Type B pancreatic cell (in vitro differentiated cells): Measurements from ENCODE around the gene ZYG11B. TPM values are rescaled to one million over a fixed set of nuclear protein-coding genes. Genes with fewer than 3 reads are reported as not detected.
A peak's percentile ranks its signal among the peaks of the same experiment; 100 is the strongest.
"Not testable (repeated sequence)": the region's sequence is repeated elsewhere in the genome, so short reads cannot be mapped to it uniquely, and the experiment has no call there.

Source experiments
- DNase-seq: peaks from one replicate; pipeline ENCODE4 v3.0.0; 2021; ENCODE audit warnings: mixed read lengths; ENCODE audit not compliant: unreplicated experiment; ENCODE audit errors: extremely low spot score
- H3K27ac Mint-ChIP-seq: 2 replicates; pipeline ENCODE4 v1.8.0; 2021; ENCODE audit warnings: mild to moderate bottlenecking, mixed read lengths
- H3K27me3 Mint-ChIP-seq: 2 replicates; pipeline ENCODE4 v1.8.0; 2021; ENCODE audit warnings: mixed read lengths
- H3K36me3 Mint-ChIP-seq: 2 replicates; pipeline ENCODE4 v1.8.0; 2021; ENCODE audit warnings: mixed read lengths
- H3K4me1 Mint-ChIP-seq: one replicate; pipeline ENCODE4 v1.8.0; 2021; ENCODE audit warnings: mixed read lengths; ENCODE audit not compliant: unreplicated experiment
- H3K4me3 Mint-ChIP-seq: 2 replicates; pipeline ENCODE4 v1.8.0; 2021; ENCODE audit warnings: mild to moderate bottlenecking, mixed read lengths
- H3K9me3 Mint-ChIP-seq: 2 replicates; pipeline ENCODE4 v1.8.0; 2021; ENCODE audit warnings: mixed read lengths
- total RNA-seq: library from RNA; stranded (reverse); gene quantifications from 2 replicates; pipeline ENCODE4 v1.2.1, GENCODE V29; 2021; ENCODE audit warnings: low replicate concordance
- TF ChIP-seq, protein P1 (sequence below): fragments of 200-600 bp; sonication (generic); conservative IDR thresholded peaks from 2 replicates; pipeline ENCODE4 v1.5.0; 2021; ENCODE audit warnings: antibody characterized with exemption, mild to moderate bottlenecking

ZYG11B gene
- total RNA-seq, 1 donor from 2014 or later: 32.3 TPM

DNA sequence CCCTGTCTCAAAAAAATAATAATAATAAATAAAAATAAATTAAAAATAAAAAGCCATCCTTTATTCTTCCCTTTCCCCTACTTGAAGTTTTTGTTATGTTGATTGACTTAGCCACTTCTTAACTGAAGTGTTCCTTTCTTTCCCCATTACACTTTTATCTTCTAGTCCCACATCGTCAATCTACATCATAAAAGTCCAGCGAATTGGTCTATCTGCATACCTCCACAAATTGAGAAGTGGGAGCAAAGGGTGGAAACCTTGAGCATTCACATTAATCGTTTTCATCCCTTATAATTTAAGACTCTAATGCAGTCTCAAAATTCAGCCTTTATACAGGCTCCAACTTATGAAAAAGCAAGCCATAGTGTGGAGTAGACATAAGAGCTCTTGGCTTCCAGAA is 109.8 kb downstream of the ZYG11B start:
- H3K36me3 Mint-ChIP-seq: no peaks in the 10 kb centered on the region
- DNase-seq: no peak
- no peak overlapping the region for H3K27ac Mint-ChIP-seq
- no peaks in the 10 kb centered on the region for H3K9me3 Mint-ChIP-seq
- H3K4me1 Mint-ChIP-seq: no peaks in the 10 kb centered on the region
- no peak overlapping the region for H3K4me3 Mint-ChIP-seq
- H3K27me3 Mint-ChIP-seq: peaks cover 3% of the 10 kb centered on the region
- TF ChIP-seq, protein P1, sequence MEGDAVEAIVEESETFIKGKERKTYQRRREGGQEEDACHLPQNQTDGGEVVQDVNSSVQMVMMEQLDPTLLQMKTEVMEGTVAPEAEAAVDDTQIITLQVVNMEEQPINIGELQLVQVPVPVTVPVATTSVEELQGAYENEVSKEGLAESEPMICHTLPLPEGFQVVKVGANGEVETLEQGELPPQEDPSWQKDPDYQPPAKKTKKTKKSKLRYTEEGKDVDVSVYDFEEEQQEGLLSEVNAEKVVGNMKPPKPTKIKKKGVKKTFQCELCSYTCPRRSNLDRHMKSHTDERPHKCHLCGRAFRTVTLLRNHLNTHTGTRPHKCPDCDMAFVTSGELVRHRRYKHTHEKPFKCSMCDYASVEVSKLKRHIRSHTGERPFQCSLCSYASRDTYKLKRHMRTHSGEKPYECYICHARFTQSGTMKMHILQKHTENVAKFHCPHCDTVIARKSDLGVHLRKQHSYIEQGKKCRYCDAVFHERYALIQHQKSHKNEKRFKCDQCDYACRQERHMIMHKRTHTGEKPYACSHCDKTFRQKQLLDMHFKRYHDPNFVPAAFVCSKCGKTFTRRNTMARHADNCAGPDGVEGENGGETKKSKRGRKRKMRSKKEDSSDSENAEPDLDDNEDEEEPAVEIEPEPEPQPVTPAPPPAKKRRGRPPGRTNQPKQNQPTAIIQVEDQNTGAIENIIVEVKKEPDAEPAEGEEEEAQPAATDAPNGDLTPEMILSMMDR: no peak

DNA sequence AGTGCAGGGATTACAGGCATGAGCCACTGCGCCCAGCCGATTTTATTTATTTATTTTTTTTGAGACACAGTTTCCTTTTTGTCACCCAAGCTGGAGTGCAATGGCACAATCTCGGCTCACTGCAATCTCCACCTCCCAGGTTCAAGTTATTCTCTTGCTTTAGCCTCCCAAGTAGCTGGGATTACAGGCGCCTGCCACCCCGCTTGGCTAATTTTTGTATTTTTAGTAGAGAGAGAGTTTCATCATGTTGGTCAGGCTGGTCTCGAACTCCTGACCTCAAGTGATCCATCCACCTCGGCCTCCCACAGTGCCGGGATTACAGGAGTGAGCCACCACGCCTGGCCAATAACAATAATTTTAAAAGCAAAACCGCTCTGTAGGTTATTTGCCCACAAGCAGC is 112.9 kb downstream of the ZYG11B start:
- H3K27me3 Mint-ChIP-seq: peaks cover 25% of the 10 kb centered on the region
- H3K36me3 Mint-ChIP-seq, H3K4me3 Mint-ChIP-seq: not testable (repeated sequence)

DNA sequence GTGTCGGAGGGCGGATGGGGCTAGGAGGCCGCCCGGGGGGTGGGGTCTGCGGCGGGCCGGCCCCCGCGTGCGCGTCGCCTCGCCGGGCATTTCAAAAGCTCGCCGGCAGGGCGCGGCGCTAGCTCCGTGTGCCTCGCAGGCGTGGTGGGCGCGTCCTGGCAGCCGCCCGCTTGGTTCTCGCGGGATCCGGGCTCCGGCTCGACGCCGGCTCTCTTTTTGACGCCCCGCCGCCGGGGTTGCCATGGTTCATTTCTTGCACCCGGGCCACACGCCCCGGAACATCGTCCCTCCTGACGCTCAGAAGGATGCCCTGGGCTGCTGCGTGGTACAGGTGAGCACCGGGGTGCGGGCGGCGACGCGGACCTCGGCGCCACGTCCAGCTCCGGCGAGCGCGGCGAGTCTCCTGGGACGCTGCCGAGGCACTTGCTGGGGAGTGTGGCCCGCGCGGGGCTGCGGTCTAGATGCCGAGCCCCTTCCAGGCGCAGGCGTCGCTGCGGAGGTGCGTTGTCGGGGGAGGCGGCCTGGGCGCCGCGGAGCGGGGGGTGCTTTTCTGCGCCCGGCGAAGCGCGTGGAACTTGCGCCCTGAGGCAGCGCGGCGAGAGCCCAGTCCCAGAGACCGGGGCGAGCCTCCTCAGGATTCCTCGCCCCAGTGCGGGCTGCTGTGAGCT is 116.5 kb downstream of the ZYG11B start, which contains the start of gene ZYG11A:
ZYG11A (plus strand) TSS at position 118 of the 668 bp plus-strand sequence; CDS start at position 242, 124 bp downstream.
- no peaks in the 10 kb centered on the region for H3K36me3 Mint-ChIP-seq
- no peaks in the 10 kb centered on the region for H3K9me3 Mint-ChIP-seq
- peaks cover 36% of the 10 kb centered on the region for H3K27me3 Mint-ChIP-seq
- H3K4me3 Mint-ChIP-seq: peak within 1 kb of the TSS; percentile 79
- TF ChIP-seq, protein P1: peak; percentile 71
- DNase-seq: peak; percentile 84
- no peak within 1 kb of the TSS for H3K27ac Mint-ChIP-seq
- H3K4me1 Mint-ChIP-seq: no peaks in the 10 kb centered on the region

More for the DNA sequence above, 112.9 kb downstream of the ZYG11B start:
- H3K27ac Mint-ChIP-seq, DNase-seq, H3K4me1 Mint-ChIP-seq, H3K9me3 Mint-ChIP-seq: not testable (repeated sequence)

DNA sequence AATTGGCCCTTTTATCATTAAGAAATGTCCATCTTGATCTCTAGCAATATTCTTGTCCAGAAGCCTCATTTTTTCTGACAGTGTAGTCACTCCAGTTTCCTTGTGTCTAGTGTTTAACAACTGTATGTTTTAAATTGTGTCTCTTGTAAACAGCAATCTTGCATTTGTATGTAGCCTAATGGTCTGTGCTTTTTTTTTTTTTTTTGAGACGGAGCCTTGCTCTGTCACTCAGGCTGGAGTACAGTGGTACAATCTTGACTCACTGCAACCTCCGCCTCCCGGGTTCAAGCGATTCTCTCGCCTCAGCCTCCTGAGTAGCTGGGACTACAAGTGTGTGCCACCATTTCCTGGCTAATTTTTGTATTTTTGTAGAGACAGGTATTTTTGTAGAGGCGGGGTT is 118.9 kb downstream of the ZYG11B start:
- DNase-seq, H3K36me3 Mint-ChIP-seq, H3K9me3 Mint-ChIP-seq, H3K4me1 Mint-ChIP-seq, H3K4me3 Mint-ChIP-seq, H3K27ac Mint-ChIP-seq: not testable (repeated sequence)
- peaks cover 36% of the 10 kb centered on the region for H3K27me3 Mint-ChIP-seq

DNA sequence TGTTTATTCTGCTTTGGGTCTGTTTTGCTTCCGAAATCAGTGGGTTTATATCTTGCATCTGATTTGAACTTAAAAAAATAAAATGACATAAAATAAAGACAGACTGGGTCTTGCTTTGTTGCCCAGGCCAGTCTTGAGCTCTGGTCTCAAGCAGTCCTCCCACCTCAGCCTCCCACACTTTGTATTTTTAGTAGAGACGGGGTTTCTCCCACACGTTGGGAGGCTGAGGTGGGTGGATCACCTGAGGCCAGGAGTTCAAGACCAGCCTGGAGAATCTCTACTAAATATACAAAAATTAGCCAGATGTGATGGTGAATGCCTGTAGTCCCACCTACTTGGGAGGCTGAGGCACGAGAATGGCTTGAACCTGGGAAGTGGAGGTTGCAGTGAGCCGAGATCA is 122.2 kb downstream of the ZYG11B start:
- TF ChIP-seq, protein P1: no peak
- H3K27me3 Mint-ChIP-seq: peaks cover 18% of the 10 kb centered on the region
- no peak overlapping the region for H3K27ac Mint-ChIP-seq
- no peaks in the 10 kb centered on the region for H3K4me1 Mint-ChIP-seq
- no peak overlapping the region for H3K4me3 Mint-ChIP-seq
- no peaks in the 10 kb centered on the region for H3K9me3 Mint-ChIP-seq
- no peak for DNase-seq
- H3K36me3 Mint-ChIP-seq: no peaks in the 10 kb centered on the region

DNA sequence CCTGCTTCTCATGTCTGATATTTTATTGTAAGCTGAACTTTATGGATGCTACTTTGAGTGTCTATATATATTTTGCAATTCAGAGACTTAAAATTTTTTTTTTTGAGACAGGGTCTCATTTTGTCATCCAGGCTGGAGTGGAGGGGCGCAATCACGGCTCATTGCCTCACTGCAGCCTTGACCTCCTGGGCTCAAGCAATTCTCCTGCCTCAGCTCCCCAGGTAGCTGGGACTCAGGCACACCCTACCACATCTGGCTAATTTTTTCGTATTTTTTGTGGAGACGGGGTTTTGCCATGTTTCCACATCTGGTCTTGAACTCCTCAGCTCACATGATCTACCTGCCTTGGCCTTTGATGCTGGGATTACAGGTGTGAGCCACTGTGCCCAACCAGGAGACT is 124.7 kb downstream of the ZYG11B start:
- DNase-seq: no peak
- no peaks in the 10 kb centered on the region for H3K9me3 Mint-ChIP-seq
- peaks cover 1% of the 10 kb centered on the region for H3K27me3 Mint-ChIP-seq
- H3K27ac Mint-ChIP-seq: no peak overlapping the region
- H3K4me3 Mint-ChIP-seq: no peak overlapping the region
- H3K36me3 Mint-ChIP-seq: no peaks in the 10 kb centered on the region
- H3K4me1 Mint-ChIP-seq: no peaks in the 10 kb centered on the region
- TF ChIP-seq, protein P1: no peak
